HEK293 (cell line): ENCODE data around the gene PRR23B.

ENCODE experiments used
- CTCF ChIP-seq: fragments of 450-650 bp; formaldehyde crosslinking; IDR thresholded peaks from 2 replicates; pipeline ENCODE4 v1.5.1; 2016; ENCODE audit warnings: missing biosample characterization, missing genetic modification characterization
- MYNN ChIP-seq: fragments of 450-650 bp; formaldehyde crosslinking; IDR thresholded peaks from 2 replicates; pipeline ENCODE4 v1.5.1; 2016; ENCODE audit warnings: missing biosample characterization, missing genetic modification characterization, borderline replicate concordance
- YY1 ChIP-seq: fragments of 450-650 bp; formaldehyde crosslinking; IDR thresholded peaks from 2 replicates; pipeline ENCODE4 v1.5.1; 2018; ENCODE audit warnings: missing biosample characterization, missing genetic modification characterization
- ZNF23 ChIP-seq: fragments of 450-650 bp; formaldehyde crosslinking; IDR thresholded peaks from 2 replicates; pipeline ENCODE4 v1.5.1; 2016; ENCODE audit warnings: missing biosample characterization, missing genetic modification characterization, borderline replicate concordance
- ZNF239 ChIP-seq: fragments of 450-650 bp; formaldehyde crosslinking; IDR thresholded peaks from 2 replicates; pipeline ENCODE4 v1.5.1; 2016; ENCODE audit warnings: missing biosample characterization, missing genetic modification characterization
- ZNF311 ChIP-seq: fragments of 450-650 bp; formaldehyde crosslinking; IDR thresholded peaks from 2 replicates; pipeline ENCODE4 v1.5.1; 2017; ENCODE audit warnings: missing biosample characterization, missing genetic modification characterization, borderline replicate concordance
- ZNF530 ChIP-seq: fragments of 450-650 bp; formaldehyde crosslinking; IDR thresholded peaks from 2 replicates; pipeline ENCODE4 v1.5.1; 2016; ENCODE audit warnings: low read depth, missing biosample characterization, missing genetic modification characterization

GRCh38 chr3:139043554-139044365, 23.0 kb upstream of the PRR23B start:
- no peak for TF ChIP-seq ZNF23 (tag by site-specific recombination)
- TF ChIP-seq ZNF530 (tag by site-specific recombination) = no peak
- TF ChIP-seq ZNF311 (tag by site-specific recombination) = no peak
- no peak for TF ChIP-seq ZNF239 (tag by site-specific recombination)
- no peak for TF ChIP-seq CTCF (tag by site-specific recombination)
- TF ChIP-seq MYNN = no peak
- no peak for TF ChIP-seq YY1 (tag by site-specific recombination)
